ENCODE results near the gene CD200R1. TPM values are rescaled to one million over a fixed set of nuclear protein-coding genes. Genes with fewer than 3 reads are reported as not detected.
A peak's percentile ranks its signal among the peaks of the same experiment; 100 is the strongest.

Gene CD200R1
- total and polyA plus RNA-seq, 9 of the 15 experiments (the other 6 are each of a cell fraction or from before 2014, with no cell fraction given), result 0.04 to 0.23 (median 0.09) TPM; not detected in 5

- TF ChIP-seq, protein P1, sequence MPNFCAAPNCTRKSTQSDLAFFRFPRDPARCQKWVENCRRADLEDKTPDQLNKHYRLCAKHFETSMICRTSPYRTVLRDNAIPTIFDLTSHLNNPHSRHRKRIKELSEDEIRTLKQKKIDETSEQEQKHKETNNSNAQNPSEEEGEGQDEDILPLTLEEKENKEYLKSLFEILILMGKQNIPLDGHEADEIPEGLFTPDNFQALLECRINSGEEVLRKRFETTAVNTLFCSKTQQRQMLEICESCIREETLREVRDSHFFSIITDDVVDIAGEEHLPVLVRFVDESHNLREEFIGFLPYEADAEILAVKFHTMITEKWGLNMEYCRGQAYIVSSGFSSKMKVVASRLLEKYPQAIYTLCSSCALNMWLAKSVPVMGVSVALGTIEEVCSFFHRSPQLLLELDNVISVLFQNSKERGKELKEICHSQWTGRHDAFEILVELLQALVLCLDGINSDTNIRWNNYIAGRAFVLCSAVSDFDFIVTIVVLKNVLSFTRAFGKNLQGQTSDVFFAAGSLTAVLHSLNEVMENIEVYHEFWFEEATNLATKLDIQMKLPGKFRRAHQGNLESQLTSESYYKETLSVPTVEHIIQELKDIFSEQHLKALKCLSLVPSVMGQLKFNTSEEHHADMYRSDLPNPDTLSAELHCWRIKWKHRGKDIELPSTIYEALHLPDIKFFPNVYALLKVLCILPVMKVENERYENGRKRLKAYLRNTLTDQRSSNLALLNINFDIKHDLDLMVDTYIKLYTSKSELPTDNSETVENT (CRISPR knock-in tag; IDR thresholded peaks at IDR 0.05), result no peak
- TF ChIP-seq, protein P2, sequence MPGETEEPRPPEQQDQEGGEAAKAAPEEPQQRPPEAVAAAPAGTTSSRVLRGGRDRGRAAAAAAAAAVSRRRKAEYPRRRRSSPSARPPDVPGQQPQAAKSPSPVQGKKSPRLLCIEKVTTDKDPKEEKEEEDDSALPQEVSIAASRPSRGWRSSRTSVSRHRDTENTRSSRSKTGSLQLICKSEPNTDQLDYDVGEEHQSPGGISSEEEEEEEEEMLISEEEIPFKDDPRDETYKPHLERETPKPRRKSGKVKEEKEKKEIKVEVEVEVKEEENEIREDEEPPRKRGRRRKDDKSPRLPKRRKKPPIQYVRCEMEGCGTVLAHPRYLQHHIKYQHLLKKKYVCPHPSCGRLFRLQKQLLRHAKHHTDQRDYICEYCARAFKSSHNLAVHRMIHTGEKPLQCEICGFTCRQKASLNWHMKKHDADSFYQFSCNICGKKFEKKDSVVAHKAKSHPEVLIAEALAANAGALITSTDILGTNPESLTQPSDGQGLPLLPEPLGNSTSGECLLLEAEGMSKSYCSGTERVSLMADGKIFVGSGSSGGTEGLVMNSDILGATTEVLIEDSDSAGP (CRISPR knock-in tag; IDR thresholded peaks at IDR 0.05), result no peak
- TF ChIP-seq PCBP1 (IDR thresholded peaks at IDR 0.05; ENCODE audit: low read depth, low read length, poor library complexity, severe bottlenecking), result no peak
- no peak for TF ChIP-seq BRCA1 (IDR thresholded peaks at IDR 0.05)
- no peak for TF ChIP-seq BRCA1 (CRISPR knock-in tag; IDR thresholded peaks at IDR 0.05)
- TF ChIP-seq GTF2E2 (tag; IDR thresholded peaks at IDR 0.05), result peak; percentile 40; the same call in 1 of the 2 replicates
- no peak; the same call in 1 of the 2 replicates for TF ChIP-seq NKRF (IDR thresholded peaks at IDR 0.05; ENCODE audit: borderline replicate concordance)
- no peak for TF ChIP-seq SMAD2 (IDR thresholded peaks at IDR 0.05; ENCODE audit: low read depth, low read length)
- no peak for TF ChIP-seq XRCC3 (IDR thresholded peaks at IDR 0.05)
- no peak for TF ChIP-seq CEBPZ (IDR thresholded peaks at IDR 0.05; ENCODE audit: borderline replicate concordance, low read depth, low read length)
- TF ChIP-seq EGR1 (conservative IDR thresholded peaks at IDR 0.05), result peak; percentile 81
- peak; percentile 72 for TF ChIP-seq C11orf30 (IDR thresholded peaks at IDR 0.05; ENCODE audit: low read depth)
- TF ChIP-seq, protein P3, sequence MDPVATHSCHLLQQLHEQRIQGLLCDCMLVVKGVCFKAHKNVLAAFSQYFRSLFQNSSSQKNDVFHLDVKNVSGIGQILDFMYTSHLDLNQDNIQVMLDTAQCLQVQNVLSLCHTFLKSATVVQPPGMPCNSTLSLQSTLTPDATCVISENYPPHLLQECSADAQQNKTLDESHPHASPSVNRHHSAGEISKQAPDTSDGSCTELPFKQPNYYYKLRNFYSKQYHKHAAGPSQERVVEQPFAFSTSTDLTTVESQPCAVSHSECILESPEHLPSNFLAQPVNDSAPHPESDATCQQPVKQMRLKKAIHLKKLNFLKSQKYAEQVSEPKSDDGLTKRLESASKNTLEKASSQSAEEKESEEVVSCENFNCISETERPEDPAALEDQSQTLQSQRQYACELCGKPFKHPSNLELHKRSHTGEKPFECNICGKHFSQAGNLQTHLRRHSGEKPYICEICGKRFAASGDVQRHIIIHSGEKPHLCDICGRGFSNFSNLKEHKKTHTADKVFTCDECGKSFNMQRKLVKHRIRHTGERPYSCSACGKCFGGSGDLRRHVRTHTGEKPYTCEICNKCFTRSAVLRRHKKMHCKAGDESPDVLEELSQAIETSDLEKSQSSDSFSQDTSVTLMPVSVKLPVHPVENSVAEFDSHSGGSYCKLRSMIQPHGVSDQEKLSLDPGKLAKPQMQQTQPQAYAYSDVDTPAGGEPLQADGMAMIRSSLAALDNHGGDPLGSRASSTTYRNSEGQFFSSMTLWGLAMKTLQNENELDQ (CRISPR knock-in tag; IDR thresholded peaks at IDR 0.05; ENCODE audit: borderline replicate concordance), result no peak
- no peak for TF ChIP-seq ARID2 (IDR thresholded peaks at IDR 0.05)
Observed at GRCh38 chr3:113019182-113020137, 44.6 kb upstream of the CD200R1 start (continued).

Data from K562 (cell line).